Activated CD4-positive, alpha-beta T cell treated with anti-CD3 and anti-CD28 coated beads, Interleukin-10, Interleukin-2, amounts not matched to agents 100 ng/mL and 50 ng/mL, durations not matched to agents 16 hours and 8 hours (primary cell): ENCODE measurements around the gene CCL20.
A peak's percentile ranks its signal among the peaks of the same experiment; 100 is the strongest.
"Not testable (repeated sequence)": the region's sequence is repeated elsewhere in the genome, so short reads cannot be mapped to it uniquely, and the experiment has no call there.

ENCODE experiments used
- DNase-seq: peaks from one replicate; pipeline ENCODE4 v3.0.0-alpha.2; 2020

The CCL20 gene

DNA sequence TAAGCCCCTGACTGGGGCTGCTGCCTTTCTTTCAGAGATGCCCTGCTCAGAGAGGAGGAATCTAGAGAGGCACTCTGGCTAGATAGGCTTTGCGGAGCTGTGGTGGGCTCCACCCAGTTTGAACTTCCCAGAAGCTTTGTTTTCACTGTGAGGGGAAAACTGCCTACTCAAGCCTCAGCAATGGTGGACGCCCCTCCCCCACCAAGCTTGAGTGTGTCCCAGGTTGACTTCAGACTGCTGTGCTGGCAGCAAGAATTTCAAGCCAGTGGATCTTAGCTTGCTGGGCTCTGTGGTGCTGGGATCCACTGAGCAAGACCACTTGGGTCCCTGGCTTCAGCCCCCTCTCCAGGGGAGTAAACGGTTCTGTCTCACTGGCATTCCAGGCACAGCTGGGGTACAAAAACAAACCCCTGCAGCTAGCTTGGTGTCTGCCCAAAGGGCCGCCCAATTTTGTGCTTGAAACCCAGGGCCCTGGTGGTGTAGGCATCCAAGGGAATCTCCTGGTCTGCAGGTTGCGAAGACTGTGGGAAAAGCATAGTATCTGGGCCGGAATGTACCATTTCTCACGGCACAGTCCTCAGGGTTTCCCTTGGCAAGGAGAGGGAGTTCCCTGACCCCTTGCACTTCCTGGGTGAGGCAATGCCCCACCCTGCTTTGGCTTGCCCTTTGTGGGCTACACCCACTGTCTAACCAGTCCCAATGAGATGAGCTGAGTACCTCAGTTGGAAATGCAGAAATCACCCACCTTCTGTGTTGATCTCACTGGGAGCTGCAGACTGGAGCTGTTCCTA, 25.9 kb downstream of the CCL20 start:
- not testable (repeated sequence) for DNase-seq

DNA sequence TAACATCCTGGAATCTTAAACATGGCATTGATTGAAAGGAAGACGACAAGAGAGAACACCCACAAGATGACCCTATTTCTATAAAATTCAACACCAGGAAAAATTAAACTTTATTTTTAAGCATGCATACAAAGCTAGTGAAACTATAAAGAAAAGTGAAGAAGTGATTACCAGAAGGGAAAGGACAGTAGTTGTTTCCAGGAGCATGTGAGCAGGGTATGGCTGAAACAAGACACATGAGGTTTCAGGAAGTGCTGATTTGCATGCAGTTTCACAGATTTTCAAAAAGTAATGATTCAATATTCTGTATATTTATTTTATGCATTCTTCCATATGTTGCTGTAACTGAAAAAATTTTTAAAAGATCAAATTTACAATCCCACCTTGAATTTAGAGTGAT, 33.2 kb downstream of the CCL20 start:
- DNase-seq: no peak

DNA sequence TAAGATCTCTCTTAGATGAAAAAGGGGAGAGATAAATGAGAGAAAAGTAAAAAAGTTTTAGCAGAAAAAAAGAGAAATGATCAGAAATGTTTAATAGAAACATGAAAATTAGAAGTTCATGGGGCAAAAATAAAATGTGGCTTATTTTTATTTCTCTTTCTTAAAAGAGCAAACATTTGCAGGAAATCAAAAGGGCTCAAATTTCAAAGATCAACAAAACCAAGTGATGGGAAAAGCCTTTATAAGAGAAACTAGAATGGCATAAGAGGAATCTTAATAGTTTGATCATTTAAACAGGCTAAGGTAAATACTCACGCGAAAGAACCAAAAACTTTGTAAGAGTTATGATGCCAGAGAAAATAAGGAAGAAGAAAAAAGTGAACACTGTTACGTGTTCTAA, 34.5 kb downstream of the CCL20 start:
- DNase-seq: no peak

DNA sequence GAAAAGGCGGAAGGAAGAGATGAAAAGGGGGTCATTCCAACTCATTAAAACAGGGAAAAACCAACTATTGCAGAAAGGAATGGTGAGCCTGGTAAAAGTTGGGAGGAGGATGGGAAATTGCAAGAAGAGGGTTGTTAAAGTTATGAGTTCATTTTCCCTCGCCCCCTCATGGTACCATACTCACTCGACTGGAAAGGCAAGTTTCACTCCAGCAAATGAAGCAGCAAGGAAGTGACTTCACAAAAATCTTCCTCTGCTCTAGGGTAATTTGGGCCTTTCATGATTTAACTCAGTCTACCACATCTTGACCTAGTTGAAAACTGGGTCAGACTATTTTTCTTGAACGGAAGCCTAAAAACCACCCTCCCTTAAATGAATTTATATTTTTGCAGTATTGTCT, 34.9 kb downstream of the CCL20 start:
- peak; percentile 58 for DNase-seq

DNA sequence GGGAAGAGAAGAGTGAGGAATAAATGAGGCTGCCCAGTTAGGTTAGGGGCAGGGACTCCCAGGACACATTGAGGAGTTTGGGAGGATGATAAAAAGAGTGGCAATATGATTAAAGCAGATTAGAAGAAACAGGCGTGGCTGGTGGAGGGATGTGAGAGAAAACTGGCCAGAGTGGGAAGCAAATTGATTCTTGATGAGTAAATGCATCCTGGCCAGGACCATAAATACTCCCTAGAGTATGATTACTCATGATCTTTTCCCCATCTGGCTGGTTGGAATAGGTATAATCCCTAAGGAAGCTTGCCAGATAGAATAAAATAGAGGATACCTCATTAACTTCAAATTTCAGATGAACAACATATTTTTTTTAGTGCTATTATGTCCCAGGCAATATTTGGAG, 36.3 kb downstream of the CCL20 start:
- no peak for DNase-seq

DNA sequence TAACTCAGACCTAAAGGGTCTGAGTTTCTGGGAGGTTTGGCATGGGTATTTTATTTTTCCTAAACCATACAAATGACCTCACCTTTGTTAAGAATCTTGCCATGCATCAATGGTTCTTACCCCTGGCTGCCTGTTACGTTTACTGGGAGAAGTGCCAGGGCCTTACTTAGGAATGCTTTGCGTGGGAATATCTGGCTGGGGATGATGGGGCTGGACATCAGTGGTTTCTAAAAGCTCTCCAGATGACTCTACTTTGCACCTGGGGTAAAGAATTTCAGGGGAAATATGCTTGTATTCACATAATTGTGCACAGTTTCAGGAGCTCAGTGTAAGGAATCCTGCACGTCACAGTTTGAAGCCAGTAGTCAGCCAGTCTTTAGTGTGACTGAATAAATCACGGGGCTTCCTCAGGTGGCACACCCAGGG, 39.6 kb downstream of the CCL20 start:
- DNase-seq: no peak

DNA sequence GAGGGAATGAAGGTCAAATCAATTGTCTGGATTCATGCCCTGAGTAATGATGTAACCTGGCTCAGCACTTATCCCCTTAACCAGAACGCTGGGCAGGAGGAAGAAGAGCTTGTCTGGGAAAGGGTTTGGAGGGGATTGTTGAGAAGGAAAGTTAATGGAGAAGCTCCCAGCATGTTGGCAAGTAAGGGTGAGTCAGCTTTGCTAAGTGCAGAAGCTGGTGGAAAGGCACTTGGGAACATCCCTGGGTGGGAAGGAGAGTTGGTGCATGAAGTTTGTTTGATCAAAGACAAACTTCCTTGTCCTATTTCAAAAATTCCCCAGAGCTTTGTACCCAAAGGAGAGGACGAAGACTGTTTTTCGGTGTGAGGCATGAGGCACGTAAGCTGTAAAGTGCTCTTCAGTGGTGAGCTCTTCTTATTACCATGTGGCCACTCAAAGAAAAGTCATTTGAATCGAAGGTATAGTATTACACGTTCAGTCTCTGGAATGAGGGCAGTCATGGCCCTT, 40.2 kb downstream of the CCL20 start:
- no peak for DNase-seq

DNA sequence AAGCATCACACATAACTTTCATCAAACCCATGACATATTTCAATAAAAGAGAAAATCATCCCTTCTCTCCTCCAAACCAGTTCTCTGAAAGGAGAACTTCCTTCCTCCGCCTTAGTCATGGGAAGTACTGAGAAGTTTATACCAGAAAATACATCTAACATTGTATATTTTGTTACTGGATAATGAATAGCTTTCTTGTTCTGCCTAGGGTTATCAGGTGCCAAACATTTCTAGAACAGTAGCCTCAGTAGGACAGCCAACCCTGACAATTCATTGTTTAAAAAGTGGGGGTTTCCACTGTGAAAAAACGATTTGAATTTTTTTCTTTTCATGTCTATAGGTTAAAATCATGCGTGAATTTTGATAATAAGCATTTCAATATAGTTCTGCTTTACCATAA, 41.8 kb downstream of the CCL20 start:
- DNase-seq: no peak

DNA sequence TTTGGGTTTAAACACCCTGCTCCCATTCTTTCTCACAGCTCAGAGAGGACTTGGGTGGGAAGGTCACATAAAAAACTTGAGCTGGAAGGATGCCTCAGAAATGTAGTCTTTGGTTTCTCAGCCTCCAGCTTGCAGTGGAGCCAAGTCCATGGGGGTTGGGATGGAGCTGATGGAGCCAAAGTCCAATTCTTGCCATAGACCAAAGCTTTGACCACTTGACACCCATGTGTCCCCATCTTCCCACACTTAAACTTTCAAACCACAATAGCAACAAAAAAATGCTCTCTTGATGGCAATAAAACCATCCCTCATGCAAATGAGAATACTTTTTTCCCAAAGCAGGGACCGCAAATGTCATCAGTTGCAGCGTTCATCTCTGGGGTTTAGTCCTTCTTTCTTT, 43.1 kb downstream of the CCL20 start:
- DNase-seq: no peak

DNA sequence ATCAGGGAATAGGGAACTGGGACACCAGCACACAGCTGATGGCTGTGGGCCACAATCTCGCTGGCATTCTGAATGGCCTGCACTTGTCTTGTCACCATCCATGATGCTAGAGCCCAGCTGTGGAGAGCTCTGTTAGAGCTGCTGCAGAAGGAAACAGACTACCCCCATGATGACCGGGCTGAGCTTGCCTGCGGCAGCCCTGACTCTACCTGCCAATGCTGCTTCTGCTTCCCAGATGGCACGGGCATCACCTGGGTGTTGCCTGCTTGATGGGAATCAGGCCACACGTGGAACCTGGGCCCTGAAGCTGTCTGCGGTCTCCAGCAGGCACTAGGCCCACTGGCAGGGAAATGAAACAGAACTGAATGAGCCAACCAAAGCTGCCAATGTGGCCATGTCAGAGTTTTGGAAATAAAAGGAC, 46.6 kb downstream of the CCL20 start:
- DNase-seq: no peak

DNA sequence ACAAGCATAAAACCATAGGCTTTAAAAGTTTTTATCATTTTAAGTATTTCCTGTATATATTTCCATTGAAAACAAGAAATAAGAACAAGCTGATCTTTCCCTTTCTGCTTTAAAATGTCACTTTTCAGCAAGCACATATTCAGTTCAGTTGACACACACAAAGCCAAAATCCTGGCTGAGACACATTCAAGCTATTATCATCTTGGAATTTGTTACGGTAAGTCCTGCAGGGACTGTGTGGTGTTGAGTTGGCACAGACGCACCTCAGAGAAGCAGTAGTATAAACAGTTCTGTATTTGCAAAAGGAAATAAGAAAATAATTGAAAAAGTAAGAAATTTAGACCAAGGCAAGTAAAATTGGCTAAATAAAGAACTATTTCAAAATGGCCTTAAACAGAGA, 47.4 kb downstream of the CCL20 start:
- DNase-seq: no peak

DNA sequence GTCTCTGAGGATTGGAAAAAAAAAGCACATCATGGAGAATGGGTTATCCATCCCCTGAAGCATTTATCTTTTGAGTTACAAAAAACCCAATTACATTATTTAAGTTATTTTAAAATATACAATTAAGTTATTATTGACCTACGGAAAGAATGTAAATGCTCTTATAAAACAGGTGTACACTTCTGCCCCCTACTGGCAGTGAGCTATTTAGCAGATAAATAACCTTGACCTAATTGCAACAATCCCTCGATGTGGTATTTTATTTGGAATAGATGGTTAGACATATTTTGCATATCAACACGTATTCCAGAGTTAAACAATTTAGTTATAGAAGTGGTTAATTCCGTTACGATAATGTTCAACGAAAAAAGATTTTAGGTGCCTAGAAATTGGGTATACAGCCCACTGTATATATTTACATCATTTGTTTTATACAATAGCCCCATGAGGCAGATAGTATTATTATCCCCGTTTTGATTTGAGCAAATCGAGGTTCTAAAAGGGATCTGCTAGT, 48.6 kb downstream of the CCL20 start:
- DNase-seq: peak; percentile 53

DNA sequence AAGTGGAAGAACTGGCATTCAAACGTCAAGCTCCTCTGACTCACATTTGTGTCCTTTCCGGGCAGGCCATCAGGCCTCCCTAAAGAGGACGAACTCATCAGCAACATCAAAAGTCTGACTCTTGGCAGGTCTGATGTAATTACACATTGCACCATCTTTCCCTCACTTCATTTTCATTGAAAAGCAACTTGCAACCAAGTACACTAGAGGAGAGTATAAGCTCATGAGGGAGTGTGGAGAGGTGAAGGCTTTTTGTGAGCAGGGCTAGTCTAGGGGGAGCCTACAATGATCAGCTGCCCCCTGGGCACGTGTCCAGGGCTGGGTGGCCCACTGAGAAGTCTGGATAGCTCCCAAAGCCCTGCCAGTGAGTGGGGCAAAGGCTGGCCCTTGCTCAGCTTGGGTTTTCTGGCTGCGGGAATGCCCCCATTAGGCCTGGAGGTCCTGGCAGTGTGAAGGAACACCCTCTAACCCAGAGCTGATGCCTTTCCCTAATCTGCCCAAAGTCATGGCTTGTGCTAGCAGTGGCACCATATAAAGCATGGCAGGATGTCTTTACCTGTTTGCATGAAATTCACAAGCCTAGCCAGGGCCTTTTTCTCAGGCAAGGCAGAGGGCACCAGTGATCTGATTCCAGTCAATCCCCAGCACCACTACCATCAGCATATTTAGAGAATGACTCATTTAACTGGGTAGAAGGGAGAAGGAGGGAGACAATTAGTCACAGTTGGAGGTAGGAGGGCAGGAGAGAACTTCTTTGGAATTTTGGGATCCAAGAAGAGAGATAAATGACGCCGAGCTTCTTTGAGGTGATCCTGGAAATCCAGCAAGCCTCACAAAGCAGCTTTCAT, 49.3 kb downstream of the CCL20 start:
- no peak for DNase-seq

DNA sequence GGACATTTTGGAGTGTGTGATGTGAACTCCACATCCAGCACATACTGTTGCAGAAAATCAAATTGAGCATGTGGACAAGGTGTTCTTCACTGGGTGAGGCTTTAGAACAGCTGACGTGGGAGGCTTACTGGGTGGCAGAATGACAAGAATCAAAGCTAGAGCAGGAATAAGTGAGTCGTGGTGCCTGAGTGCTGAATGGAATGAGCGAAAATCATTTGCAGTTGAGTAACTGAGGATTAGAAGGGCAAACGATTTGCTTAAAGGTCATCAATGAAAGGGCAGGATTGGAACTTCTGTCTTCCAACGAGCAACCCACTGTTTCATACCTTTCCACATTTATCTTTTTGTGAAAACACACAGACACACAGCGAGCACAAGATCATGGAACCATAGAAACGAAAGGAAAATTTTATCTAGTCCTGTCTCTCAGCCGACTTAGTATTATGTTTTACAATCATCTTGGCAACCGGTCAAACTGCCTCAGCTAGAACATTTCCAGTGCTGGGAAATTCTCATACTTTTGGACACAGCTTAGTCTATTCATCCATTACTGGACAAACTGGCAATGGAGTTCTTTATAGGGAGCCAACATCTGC, 50.6 kb downstream of the CCL20 start:
- DNase-seq: no peak

DNA sequence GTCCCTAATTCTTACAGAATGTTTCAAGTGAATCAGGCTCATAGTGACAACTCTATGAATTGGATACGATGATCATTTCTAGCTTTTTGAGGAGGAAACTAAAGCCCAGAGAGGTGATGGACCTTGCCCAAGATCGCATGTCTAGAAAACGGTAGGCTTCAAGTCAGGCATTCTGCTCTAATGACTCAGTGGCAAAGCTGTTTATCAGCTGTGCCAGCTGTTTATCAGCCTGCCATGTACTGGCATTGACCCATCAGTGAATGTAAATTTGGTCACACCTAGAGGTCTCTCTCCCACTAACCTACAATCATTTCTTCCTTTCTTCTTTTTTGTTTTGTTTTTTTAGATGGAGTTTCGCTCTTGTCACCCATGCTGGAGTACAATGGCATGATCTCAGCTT, 51.6 kb downstream of the CCL20 start:
- no peak for DNase-seq
